SU-DHL-6 (cell line): ENCODE results near the gene TSHZ2.

ENCODE experiments used
- H2AFZ ChIP-seq: fragments of 200-600 bp; sonication (generic); 2 replicates; pipeline ENCODE4 v1.6.1; 2014; ENCODE audit warnings: low read depth, mild to moderate bottlenecking, moderate library complexity, mixed read lengths, antibody characterized with exemption, low read length; ENCODE audit not compliant: severe bottlenecking
- H3F3A ChIP-seq: fragments of 200-600 bp; shearing (Covaris generic); 2 replicates; pipeline ENCODE4 v1.6.0; 2016; ENCODE audit warnings: antibody characterized with exemption, mild to moderate bottlenecking; ENCODE audit not compliant: insufficient read depth
- H3K27ac ChIP-seq: fragments of 200-600 bp; sonication (generic); 2 replicates; pipeline ENCODE4 v1.5.1; 2016; ENCODE audit warnings: low read depth, mild to moderate bottlenecking, low read length, moderate library complexity, mixed read lengths
- H3K27me3 ChIP-seq: fragments of 200-600 bp; sonication (generic), shearing (Covaris generic); 2 replicates; pipeline ENCODE4 v1.6.0; 2014; ENCODE audit warnings: mild to moderate bottlenecking, low read length
- H3K36me3 ChIP-seq: fragments of 200-600 bp; sonication (generic); 2 replicates; pipeline ENCODE4 v1.6.1; 2014; ENCODE audit warnings: mild to moderate bottlenecking, low read length, mixed read lengths
- H3K4me2 ChIP-seq: fragments of 300-600, 200-600 bp; shearing (Covaris generic), sonication (generic); 2 replicates; pipeline ENCODE4 v1.6.0; 2014; ENCODE audit warnings: low read length, low read depth, mild to moderate bottlenecking; ENCODE audit not compliant: poor library complexity, severe bottlenecking
- H3K4me3 ChIP-seq: fragments of 200-600 bp; sonication (generic); 2 replicates; pipeline ENCODE4 v1.5.1; 2014; ENCODE audit warnings: antibody characterized with exemption, low read length, mild to moderate bottlenecking, mixed read lengths; ENCODE audit not compliant: insufficient read depth, poor library complexity, severe bottlenecking
- H3K79me2 ChIP-seq: fragments of 200-600 bp; sonication (generic); 2 replicates; pipeline ENCODE4 v1.6.1; 2014; ENCODE audit warnings: mild to moderate bottlenecking, low read length, moderate library complexity; ENCODE audit not compliant: insufficient read depth
- H3K9ac ChIP-seq: fragments of 200-600 bp; sonication (generic); 2 replicates; pipeline ENCODE4 v1.7.0; 2014; ENCODE audit warnings: mild to moderate bottlenecking, low read length
- H3K9me2 ChIP-seq: fragments of 200-600 bp; sonication (generic); replicated peaks from 2 replicates; pipeline ENCODE4 v1.6.1; 2014; ENCODE audit warnings: low read length; ENCODE audit not compliant: insufficient read depth
- H3K9me3 ChIP-seq: fragments of 200-600 bp; sonication (generic); 2 replicates; pipeline ENCODE4 v1.6.1; 2014; ENCODE audit warnings: low read length, mixed read lengths; ENCODE audit not compliant: insufficient read depth
- H4K20me1 ChIP-seq: fragments of 200-600 bp; sonication (generic); 2 replicates; pipeline ENCODE4 v1.6.1; 2014; ENCODE audit warnings: low read depth, mild to moderate bottlenecking, antibody characterized with exemption, low read length, moderate library complexity, mixed read lengths
- EZH2phosphoT487 ChIP-seq: fragments of 200-600 bp; sonication (generic), shearing (Covaris generic); conservative IDR thresholded peaks from 2 replicates; pipeline ENCODE4 v1.6.1; 2018; ENCODE audit warnings: mild to moderate bottlenecking, antibody characterized with exemption, low read length, moderate library complexity, mixed read lengths
- TF ChIP-seq, protein P1 (sequence below): fragments of 200-600 bp; sonication (generic); IDR thresholded peaks from one replicate; pipeline ENCODE4 v1.5.1; 2017; ENCODE audit warnings: antibody characterized with exemption, mild to moderate bottlenecking, low read length, moderate library complexity; ENCODE audit not compliant: insufficient read depth, poor library complexity, severe bottlenecking

TSHZ2 gene

DNA sequence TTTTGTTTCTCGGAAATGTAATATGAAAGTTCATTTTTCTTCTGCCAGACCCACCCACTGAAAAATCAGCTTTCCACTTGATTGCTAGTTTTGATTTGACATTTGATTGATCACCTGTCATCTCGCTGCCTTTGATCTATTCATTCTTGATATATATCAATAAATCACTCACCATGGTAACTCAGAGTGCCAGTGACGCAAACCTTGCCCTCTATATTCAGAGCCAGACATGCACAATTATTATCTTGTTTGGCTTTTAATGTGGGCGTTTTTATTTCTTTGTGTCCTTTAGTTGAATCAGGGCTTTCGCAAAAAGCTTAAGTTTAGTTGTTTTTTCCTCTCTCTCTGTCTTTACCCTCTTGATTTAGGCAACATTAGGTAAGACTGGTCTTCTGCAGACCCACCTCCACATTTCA is 2.0 kb downstream of the TSHZ2 start:
- H3K4me2 ChIP-seq, result peak overlapping the region; percentile 81
- H4K20me1 ChIP-seq, result no peaks in the 10 kb centered on the region
- H3K36me3 ChIP-seq, result no peaks in the 10 kb centered on the region
- TF ChIP-seq EZH2phosphoT487, result no peak
- TF ChIP-seq, protein P1, sequence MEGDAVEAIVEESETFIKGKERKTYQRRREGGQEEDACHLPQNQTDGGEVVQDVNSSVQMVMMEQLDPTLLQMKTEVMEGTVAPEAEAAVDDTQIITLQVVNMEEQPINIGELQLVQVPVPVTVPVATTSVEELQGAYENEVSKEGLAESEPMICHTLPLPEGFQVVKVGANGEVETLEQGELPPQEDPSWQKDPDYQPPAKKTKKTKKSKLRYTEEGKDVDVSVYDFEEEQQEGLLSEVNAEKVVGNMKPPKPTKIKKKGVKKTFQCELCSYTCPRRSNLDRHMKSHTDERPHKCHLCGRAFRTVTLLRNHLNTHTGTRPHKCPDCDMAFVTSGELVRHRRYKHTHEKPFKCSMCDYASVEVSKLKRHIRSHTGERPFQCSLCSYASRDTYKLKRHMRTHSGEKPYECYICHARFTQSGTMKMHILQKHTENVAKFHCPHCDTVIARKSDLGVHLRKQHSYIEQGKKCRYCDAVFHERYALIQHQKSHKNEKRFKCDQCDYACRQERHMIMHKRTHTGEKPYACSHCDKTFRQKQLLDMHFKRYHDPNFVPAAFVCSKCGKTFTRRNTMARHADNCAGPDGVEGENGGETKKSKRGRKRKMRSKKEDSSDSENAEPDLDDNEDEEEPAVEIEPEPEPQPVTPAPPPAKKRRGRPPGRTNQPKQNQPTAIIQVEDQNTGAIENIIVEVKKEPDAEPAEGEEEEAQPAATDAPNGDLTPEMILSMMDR, result no peak
- no peak overlapping the region for H3K4me3 ChIP-seq
- H3K79me2 ChIP-seq, result no peaks in the 10 kb centered on the region
- H3F3A ChIP-seq, result no peaks in the 10 kb centered on the region
- H3K9me3 ChIP-seq, result no peaks in the 10 kb centered on the region
- H3K9me2 ChIP-seq, result no peaks in the 10 kb centered on the region
- no peaks in the 10 kb centered on the region for H3K27me3 ChIP-seq
- no peak overlapping the region; the same call in 1 of the 2 replicates for H3K9ac ChIP-seq
- H3K27ac ChIP-seq, result no peak overlapping the region
- H2AFZ ChIP-seq, result no peak overlapping the region

DNA sequence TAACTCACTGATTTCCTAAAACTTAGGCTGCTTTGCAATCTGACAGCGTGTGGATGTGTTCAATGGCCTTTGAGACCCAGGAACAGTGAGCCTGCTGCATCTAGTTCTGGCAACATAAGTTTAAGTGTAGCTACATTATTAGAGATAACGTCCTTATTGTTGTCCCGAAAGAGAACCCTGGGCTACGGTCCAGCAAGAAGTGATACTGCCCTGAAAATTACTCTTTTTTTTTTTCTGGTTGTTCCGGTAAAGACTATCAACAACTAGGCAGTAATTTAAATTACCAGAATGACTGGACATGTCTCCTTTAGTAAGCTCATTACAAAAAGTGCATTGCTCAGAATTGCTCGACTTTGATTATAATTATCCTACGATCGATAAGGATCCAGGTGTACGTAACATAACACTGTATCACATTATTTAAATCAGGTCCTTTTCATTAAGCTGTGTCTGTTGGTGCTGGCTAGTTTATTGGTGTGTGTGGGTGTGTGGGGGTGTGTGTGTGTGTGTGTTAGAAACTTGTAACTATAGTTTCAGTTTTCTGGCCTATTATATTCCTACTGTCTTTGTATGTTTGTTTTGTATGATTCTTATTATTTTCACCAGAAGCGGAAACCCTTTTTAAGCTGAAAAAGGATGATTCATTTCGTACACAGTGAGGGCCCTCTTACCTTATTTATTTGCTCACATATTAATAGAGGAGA is 3.0 kb downstream of the TSHZ2 start:
- H2AFZ ChIP-seq, result no peak overlapping the region
- H3K36me3 ChIP-seq, result no peaks in the 10 kb centered on the region
- peak overlapping the region; percentile 81 for H3K4me2 ChIP-seq
- H3K79me2 ChIP-seq, result no peaks in the 10 kb centered on the region
- no peaks in the 10 kb centered on the region for H4K20me1 ChIP-seq
- H3F3A ChIP-seq, result no peaks in the 10 kb centered on the region
- H3K9me3 ChIP-seq, result no peaks in the 10 kb centered on the region
- no peaks in the 10 kb centered on the region for H3K27me3 ChIP-seq
- no peaks in the 10 kb centered on the region for H3K9me2 ChIP-seq
- H3K9ac ChIP-seq, result no peak overlapping the region; the same call in 1 of the 2 replicates
- no peak for TF ChIP-seq EZH2phosphoT487
- TF ChIP-seq, protein P1, result no peak
- no peak overlapping the region for H3K4me3 ChIP-seq
- H3K27ac ChIP-seq, result no peak overlapping the region

DNA sequence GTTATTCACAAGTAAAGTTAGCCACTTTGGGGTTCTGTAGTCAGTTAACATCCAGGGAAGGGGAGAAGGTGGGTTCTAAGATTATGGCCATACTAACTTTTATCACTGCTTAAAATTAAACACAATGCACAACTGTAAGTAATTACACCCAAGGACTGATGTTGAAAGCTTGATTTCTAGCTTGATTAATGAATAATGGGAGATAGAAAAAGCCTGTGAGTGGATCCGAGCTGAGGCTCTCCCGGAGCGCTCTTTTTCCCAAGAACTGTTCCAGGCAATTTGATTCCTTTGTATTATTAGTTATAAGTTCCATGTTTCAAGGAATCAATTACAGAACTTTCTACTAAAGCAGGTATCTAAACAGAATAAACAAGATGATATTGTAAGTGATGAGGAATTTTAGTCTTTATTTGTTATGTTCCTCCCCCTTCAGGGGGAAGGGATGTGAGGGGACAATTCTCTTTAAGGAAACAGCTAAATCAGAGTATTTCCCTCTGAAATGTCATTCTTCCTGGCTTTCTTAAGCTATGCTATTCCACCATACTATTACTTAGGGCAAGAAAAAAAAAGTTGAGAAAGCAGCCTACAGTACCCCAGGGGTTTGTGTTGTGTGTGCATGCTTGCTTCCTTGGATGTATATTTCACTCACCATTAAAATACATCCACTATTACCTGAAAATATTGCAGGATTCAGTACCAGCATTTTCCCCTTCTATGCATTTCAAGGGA is 3.8 kb downstream of the TSHZ2 start:
- H3K36me3 ChIP-seq, result no peaks in the 10 kb centered on the region
- no peaks in the 10 kb centered on the region for H3F3A ChIP-seq
- H3K79me2 ChIP-seq, result no peaks in the 10 kb centered on the region
- no peak overlapping the region for H2AFZ ChIP-seq
- no peaks in the 10 kb centered on the region for H3K9me2 ChIP-seq
- no peaks in the 10 kb centered on the region for H4K20me1 ChIP-seq
- no peak overlapping the region for H3K9ac ChIP-seq
- TF ChIP-seq, protein P1, result no peak
- TF ChIP-seq EZH2phosphoT487, result no peak
- no peaks in the 10 kb centered on the region for H3K9me3 ChIP-seq
- no peak overlapping the region for H3K4me2 ChIP-seq
- no peak overlapping the region for H3K4me3 ChIP-seq
- no peak overlapping the region for H3K27ac ChIP-seq
- H3K27me3 ChIP-seq, result no peaks in the 10 kb centered on the region
